ENCODE data around the gene TPBGL.

DNA sequence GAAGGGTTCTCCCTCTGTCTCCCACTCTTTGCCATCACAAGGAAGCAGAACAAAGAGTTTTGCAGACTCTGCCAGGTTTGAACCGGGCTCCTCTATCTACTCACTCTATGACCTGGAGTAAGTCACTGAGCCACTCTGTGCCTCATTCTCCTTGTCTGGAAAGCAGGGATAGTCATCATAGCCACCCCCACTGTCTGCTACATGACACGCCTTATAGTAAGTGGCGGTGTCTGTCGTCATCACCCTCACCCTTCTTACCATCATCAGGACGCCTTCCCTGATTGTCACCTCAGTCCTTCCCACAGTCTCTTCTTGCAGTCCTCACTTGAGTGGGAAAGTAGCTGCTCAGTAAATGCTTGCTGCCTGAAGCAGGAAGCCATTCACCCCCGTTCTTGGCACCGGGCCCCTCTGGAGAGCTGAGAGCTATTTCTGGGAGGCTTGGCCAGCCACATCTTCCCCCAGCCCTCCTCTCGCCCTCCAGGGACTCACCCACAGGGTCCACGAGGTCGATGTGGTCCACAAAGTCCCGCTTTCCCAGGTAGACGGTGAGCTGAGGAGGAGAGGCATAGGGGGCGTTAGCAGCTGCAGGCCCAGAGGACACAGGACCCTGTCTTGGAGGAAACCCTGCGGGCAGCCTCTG, 46.4 kb downstream of the TPBGL start:
- TF ChIP-seq, protein P1, sequence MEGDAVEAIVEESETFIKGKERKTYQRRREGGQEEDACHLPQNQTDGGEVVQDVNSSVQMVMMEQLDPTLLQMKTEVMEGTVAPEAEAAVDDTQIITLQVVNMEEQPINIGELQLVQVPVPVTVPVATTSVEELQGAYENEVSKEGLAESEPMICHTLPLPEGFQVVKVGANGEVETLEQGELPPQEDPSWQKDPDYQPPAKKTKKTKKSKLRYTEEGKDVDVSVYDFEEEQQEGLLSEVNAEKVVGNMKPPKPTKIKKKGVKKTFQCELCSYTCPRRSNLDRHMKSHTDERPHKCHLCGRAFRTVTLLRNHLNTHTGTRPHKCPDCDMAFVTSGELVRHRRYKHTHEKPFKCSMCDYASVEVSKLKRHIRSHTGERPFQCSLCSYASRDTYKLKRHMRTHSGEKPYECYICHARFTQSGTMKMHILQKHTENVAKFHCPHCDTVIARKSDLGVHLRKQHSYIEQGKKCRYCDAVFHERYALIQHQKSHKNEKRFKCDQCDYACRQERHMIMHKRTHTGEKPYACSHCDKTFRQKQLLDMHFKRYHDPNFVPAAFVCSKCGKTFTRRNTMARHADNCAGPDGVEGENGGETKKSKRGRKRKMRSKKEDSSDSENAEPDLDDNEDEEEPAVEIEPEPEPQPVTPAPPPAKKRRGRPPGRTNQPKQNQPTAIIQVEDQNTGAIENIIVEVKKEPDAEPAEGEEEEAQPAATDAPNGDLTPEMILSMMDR (IDR thresholded peaks at IDR 0.05), result no peak
- no peak for TF ChIP-seq POLR2A (IDR thresholded peaks at IDR 0.05)
- no peak for TF ChIP-seq EP300 (IDR thresholded peaks at IDR 0.05)

Measured in suprapubic skin (tissue), 3 donors.